SW 1271 (cell line): ENCODE results near the gene PSORS1C1.
"Not testable (repeated sequence)": the region's sequence is repeated elsewhere in the genome, so short reads cannot be mapped to it uniquely, and the experiment has no call there.

Experiments
- DNase-seq, 2 experiments: peaks; one replicate each; lab custom pipeline; 2025; lab: John Stamatoyannopoulos, UW

The PSORS1C1 gene

DNA sequence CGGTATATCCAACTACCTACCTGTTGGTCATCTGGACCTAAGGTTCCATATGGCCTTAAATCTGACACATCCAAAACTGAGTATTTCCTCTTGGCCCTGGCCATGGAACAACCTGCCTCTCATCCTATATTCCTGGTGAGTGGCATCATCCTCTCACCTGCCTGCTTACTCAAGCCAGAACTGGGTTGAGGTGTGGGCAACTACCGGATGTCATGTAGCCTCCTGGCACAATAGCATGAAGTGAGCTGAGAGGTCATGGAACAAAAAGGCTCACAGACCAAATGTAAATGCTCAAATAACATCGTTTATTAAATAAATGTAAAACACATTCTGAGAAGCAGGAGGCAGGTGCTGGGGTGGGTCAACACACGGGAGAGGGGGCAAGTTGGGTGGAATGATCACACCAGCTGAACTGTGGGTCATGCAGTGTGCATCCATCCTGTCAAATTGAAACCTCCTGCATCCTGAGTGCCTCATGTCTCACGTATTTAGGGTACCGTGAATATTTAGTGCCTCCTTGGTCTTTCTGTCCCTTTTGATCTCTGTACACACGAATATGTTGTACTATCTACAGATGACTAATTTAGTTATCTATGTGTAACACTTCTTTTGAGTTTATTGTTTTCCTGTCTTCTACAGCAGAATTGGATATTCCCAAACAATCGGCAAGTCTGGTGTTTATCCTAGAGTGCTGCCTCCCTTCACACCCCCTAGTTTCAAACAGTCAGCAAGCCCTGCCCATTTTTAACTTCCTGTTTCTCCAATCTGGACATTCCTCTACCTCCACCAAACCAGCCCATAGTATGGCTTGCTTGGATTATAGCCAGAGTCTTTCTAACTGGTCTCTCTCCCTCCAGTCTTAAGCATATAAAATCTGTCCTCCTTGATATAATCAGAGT is 63.8 kb downstream of the PSORS1C1 start:
- DNase-seq = no peak

DNA sequence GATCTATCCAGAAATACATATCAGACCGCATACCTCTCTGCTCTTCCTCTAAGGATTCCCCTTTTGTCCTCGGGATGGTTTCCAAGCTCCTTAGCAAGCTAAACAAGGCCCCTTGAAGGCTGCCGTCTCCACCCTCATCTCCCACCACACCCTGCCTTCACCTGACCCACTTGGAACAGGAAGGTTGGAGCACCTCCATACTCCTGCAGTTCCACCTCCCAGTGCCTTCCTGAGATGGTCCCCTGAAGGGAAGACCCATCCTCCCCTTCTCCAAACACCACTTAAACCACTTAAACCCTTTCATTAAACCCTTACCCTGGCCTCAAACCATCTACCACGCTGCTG is 64.4 kb downstream of the PSORS1C1 start:
- DNase-seq = no peak

DNA sequence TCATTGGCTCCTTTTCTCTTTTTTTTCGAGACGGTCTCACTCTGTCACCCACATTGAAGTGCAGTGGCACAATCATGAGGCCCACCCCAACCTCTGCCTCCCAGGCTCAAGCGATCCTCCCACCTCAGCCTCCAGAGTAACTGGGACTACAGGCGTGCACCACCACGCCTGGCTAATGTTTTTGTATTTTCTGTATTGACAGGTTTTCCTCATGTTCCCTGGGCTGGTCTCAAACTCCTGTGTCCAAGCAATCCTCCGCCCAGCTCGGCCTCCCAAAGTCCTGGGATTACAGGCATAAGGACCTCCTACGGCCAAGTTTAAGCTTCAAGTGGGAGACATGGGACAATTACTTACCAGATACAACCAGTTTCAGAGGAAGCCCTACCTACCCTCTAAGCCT is 65.3 kb downstream of the PSORS1C1 start:
- no peak for DNase-seq

DNA sequence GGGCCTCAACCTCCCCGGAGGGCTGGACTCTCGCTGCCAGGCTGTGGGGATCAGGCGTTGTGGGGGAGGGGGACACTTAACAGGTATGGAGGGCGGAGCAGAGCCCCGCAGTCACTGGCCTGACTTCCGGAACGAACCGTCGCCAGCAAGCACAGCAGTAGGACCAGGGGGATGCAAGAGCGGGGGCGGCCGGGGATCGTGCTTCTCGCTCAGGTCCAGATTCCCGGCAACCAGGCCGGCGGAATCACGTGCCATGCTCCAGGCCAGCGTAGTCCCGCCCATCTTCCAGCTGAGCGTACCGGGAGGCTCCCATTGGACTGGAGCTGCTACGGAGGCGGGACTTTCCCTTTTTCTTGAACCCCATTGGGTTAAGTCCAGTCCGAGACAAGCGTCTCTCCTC is 65.9 kb downstream of the PSORS1C1 start:
- DNase-seq = no peak

DNA sequence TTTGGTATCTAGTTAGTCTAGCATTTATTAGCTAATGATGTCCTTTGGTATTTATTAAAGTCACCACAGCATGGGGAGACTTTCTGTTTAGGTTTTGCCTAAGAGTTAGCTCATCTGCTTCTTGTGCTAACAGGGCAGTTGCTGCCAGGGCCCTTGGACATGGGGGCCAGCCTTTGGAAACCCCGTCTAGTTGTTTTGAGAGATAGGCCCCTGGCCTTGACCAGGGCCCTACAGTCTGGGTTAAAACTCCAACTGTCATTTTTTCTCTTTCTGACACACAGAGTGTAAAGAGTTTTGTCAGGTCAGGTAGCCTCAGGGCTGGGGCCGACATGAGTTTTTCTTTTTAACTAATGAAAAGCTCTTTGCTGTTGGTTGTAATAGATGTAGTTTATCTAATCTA is 68.7 kb downstream of the PSORS1C1 start:
- DNase-seq = not testable (repeated sequence)

DNA sequence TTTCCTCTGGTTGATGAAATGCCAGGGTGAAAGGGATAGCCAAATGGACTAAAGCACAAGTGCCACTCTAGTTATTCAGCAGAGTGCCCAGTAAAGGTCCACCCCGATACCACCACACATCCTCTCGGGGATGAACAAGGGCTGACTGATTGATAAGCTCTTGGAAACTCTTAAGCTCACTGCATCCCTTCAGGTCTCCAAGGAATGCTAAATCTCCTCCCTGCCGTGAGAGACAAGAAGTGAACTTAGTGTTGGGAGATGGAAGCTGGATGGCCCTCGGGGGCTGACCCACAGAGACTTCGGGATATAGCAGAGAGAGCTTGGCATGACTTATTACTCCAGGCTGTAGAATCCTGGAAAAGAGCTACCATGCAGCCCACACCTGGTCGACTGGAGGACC is 69.3 kb downstream of the PSORS1C1 start:
- DNase-seq = not testable (repeated sequence)

DNA sequence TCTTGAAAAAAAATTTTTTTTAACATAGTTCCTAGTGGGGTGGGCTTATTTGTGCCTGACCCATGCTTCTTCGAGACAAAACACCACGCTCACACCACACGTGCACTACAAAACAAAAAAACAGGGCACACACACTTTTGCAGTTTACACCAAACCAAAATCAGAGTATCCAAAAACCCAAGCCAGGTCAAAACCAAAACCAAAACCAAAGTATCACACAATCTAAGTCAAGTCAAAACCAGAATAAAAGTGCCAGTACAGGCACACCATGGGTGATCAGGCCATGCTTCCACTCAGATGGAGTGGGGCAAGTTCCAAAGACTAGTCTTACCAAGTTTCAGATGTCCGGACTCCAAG is 71.1 kb downstream of the PSORS1C1 start:
- DNase-seq = not testable (repeated sequence)

DNA sequence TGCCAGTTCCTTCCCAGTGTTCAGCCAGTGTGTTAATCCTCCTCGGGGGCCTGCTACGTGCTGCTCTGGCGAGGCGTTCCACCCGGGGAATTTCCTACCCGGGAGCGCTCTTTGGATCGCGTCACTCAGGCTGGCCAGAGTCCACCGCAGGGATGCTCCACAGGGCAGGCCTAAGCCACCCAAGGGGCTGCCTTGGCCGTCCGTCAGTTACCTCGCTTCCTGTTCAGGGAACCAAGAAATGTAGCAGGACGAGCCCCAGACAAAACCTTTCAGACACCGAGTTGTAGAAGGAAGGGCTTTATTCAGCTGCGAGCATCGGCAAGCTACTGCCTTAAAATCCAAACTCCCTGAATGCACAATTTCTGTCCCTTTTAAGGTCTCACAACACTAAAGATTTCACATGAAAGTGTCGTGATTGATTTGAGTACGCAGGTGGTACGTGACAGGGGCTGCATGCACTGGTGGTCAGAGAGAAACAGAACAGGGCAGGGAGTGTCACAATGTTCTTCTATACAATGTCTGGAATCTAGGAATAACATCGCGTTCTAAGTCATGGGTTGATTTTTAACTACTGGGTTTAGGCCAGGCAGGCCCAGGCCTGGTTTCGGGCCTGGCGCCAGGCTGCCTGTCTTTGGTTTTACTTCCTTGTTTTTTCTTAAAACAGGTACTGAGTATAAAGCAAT is 71.6 kb downstream of the PSORS1C1 start:
- no peak for DNase-seq

DNA sequence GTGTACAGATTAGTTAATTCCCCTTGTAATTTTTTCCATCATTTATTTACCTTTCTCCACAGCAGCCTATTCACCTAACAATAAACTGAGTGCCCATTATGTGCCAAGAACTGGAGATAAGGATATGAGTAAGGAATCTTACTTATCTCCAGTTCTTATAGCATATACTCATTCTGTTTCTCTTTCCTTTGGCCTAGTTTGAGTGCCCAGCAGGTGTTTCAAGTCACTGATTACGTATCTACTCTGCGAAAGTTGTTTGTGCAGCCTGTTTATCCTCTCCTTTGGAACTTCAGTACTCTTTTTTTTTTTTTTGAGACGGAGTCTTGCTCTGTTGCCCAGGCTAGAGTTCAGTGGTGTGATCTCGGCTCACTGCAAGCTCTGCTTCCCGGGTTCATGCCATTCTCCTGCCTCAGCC is 73.2 kb downstream of the PSORS1C1 start:
- DNase-seq = no peak

DNA sequence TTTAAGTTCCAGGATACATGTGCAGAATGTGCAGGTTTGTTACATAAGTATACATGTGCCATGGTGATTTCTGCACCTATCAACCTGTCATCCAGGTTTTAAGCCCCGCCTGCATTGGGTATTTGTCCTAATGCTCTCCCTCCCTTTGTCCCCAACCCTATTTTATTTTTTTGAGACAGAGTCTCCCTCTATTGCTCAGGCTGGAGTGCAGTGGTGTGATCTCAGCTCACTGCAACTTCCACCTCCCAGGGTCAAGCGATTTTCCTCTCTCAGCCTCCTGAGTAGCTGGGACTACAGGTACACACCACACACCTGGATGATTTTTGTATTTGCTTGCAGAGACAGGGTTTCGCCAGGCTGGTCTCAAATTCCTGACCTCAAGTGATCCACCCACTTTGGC is 74.6 kb downstream of the PSORS1C1 start:
- not testable (repeated sequence) for DNase-seq
